ENCODE data around the gene MKNK1.

- TF ChIP-seq POLR2AphosphoS5 (IDR thresholded peaks at IDR 0.05) (no peak), EP300 (IDR thresholded peaks at IDR 0.05) (no peak), CTCF (IDR thresholded peaks at IDR 0.05) (no peak)
Measured at GRCh38 chr1:46587069-46587468, 17.0 kb downstream of the MKNK1 start.
